ENCODE measurements around the gene ACTR1A. TPM values are rescaled to one million over a fixed set of nuclear protein-coding genes. Genes with fewer than 3 reads are reported as not detected.
A peak's percentile ranks its signal among the peaks of the same experiment; 100 is the strongest.
"Not testable (repeated sequence)": the region's sequence is repeated elsewhere in the genome, so short reads cannot be mapped to it uniquely, and the experiment has no call there.

ACTR1A gene
- total RNA-seq, 1 donor from 2014 or later = 139 TPM

DNA sequence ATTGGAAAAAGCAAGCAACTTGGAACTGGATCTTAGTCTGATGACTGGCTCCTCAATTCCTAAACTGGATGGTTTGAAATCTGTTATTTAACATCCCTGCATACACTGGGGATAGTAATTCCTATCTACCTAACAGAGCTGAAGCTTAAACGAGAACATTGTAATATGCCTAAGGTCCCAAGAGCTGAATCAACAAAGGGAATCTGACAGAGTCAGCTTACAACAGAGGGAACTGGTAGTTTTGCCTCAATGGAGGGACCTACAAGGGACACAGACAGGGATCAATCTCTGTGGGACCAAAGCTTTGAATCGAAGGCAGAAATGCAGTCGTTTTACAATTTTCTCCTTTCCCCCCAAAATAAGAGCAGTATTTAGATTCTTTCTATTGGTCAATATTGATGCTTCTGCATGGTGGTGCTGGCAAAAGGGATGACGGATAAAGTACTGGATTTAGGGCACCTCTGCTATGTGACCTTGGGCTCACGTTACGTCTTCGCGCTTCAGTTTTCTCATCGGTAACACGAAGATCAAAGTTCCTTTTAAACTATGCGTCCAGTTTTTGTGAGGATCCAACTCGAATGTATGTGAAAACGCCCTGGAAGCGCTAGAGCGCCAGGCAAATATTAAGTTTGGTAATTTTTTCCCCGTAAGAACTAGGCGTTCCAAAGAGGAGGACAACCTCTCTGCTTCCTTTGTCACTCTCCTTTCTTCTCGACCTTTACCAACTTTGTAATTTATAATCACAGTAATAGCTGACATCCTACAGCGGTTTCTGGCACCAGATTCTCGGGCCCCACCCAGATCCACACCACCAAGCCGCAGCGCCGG, 1.1 kb downstream of the ACTR1A start:
- DNase-seq (ENCODE audit: low read depth, low spot score) = no peak
- no peaks in the 10 kb centered on the region for H3K9me3 Mint-ChIP-seq
- TF ChIP-seq, protein P1, sequence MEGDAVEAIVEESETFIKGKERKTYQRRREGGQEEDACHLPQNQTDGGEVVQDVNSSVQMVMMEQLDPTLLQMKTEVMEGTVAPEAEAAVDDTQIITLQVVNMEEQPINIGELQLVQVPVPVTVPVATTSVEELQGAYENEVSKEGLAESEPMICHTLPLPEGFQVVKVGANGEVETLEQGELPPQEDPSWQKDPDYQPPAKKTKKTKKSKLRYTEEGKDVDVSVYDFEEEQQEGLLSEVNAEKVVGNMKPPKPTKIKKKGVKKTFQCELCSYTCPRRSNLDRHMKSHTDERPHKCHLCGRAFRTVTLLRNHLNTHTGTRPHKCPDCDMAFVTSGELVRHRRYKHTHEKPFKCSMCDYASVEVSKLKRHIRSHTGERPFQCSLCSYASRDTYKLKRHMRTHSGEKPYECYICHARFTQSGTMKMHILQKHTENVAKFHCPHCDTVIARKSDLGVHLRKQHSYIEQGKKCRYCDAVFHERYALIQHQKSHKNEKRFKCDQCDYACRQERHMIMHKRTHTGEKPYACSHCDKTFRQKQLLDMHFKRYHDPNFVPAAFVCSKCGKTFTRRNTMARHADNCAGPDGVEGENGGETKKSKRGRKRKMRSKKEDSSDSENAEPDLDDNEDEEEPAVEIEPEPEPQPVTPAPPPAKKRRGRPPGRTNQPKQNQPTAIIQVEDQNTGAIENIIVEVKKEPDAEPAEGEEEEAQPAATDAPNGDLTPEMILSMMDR (conservative IDR thresholded peaks at IDR 0.05) = no peak
- no peaks in the 10 kb centered on the region for H3K27me3 Mint-ChIP-seq (ENCODE audit: low read depth)
- peaks cover 16% of the 10 kb centered on the region for H3K4me1 Mint-ChIP-seq
- H3K36me3 Mint-ChIP-seq (ENCODE audit: low read depth) = no peaks in the 10 kb centered on the region
- no peak overlapping the region for H3K27ac Mint-ChIP-seq (ENCODE audit: unreplicated experiment)
- H3K4me3 Mint-ChIP-seq = no peak overlapping the region

DNA sequence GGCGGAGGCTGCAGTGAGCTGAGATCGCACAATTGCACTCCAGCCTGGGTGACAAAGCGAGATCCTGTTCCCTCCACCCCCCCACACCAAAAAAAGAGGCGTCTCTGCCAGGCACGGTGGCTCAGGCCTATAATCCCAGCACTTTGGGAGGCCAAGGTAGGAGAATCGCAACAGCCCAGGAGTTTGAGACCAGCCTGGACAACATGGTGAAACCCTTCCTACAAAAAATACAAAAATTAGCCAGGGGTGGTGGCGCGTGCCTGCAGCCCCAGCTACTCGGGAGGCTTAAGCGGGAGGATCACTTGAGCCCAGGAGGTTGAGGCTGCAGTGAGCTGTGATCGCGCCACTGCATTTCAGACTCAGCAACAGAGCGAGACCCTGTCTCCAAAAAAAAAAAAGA, 1.8 kb downstream of the ACTR1A start:
- not testable (repeated sequence) for H3K4me3 Mint-ChIP-seq; H3K27ac Mint-ChIP-seq (ENCODE audit: unreplicated experiment); DNase-seq (ENCODE audit: low read depth, low spot score); H3K9me3 Mint-ChIP-seq; H3K27me3 Mint-ChIP-seq (ENCODE audit: low read depth); H3K36me3 Mint-ChIP-seq (ENCODE audit: low read depth)
- peaks cover 15% of the 10 kb centered on the region for H3K4me1 Mint-ChIP-seq

GRCh38 chr10:102499356-102499755, 3.2 kb downstream of the ACTR1A start:
- TF ChIP-seq, protein P1 (conservative IDR thresholded peaks at IDR 0.05) = no peak
- peaks cover 5% of the 10 kb centered on the region for H3K4me1 Mint-ChIP-seq
- H3K36me3 Mint-ChIP-seq (ENCODE audit: low read depth) = no peaks in the 10 kb centered on the region
- no peak for DNase-seq (ENCODE audit: low read depth, low spot score)
- no peak overlapping the region for H3K4me3 Mint-ChIP-seq
- H3K9me3 Mint-ChIP-seq = no peaks in the 10 kb centered on the region
- no peaks in the 10 kb centered on the region for H3K27me3 Mint-ChIP-seq (ENCODE audit: low read depth)
- no peak overlapping the region for H3K27ac Mint-ChIP-seq (ENCODE audit: unreplicated experiment)

DNA sequence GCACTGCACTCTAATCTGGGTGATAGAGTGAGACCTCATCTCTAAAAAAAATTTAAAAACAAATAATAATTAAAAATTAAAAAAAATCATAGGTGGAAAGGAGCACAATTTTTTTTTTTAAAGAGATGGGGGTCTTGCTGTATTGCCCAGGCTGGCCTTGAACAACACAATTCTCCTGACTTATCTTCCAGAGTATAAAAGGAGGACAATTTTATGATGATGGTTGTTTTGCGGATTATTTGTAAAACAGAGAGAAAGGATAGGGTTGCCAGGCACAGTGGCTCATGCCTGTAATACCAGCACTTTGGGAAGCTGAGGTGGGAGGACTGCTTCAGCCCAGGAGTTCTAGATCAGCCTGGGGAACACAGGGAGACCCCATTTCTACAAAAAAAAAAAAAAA, 5.0 kb downstream of the ACTR1A start:
- TF ChIP-seq, protein P1 (conservative IDR thresholded peaks at IDR 0.05) = no peak
- H3K27ac Mint-ChIP-seq (ENCODE audit: unreplicated experiment) = no peak overlapping the region
- H3K4me1 Mint-ChIP-seq = peaks cover 5% of the 10 kb centered on the region
- no peak for DNase-seq (ENCODE audit: low read depth, low spot score)
- H3K36me3 Mint-ChIP-seq (ENCODE audit: low read depth) = no peaks in the 10 kb centered on the region
- H3K9me3 Mint-ChIP-seq = no peaks in the 10 kb centered on the region
- no peak overlapping the region for H3K4me3 Mint-ChIP-seq
- H3K27me3 Mint-ChIP-seq (ENCODE audit: low read depth) = no peaks in the 10 kb centered on the region

GRCh38 chr10:102493771-102494170, 8.7 kb downstream of the ACTR1A start:
- Mint-ChIP-seq H3K4me1 (no peaks in the 10 kb centered on the region), H3K9me3 (no peaks in the 10 kb centered on the region), H3K36me3 (ENCODE audit: low read depth) (no peaks in the 10 kb centered on the region), H3K4me3 (no peak overlapping the region), H3K27me3 (ENCODE audit: low read depth) (no peaks in the 10 kb centered on the region), H3K27ac (ENCODE audit: unreplicated experiment) (no peak overlapping the region)
- DNase-seq (ENCODE audit: low read depth, low spot score) = no peak
- TF ChIP-seq, protein P1 (conservative IDR thresholded peaks at IDR 0.05) = no peak

GRCh38 chr10:102492983-102493382, 9.5 kb downstream of the ACTR1A start:
- Mint-ChIP-seq H3K27me3 (ENCODE audit: low read depth) (no peaks in the 10 kb centered on the region), H3K4me3 (no peak overlapping the region), H3K36me3 (ENCODE audit: low read depth) (peaks cover under 1% of the 10 kb centered on the region), H3K27ac (ENCODE audit: unreplicated experiment) (peak overlapping the region; percentile 81), H3K9me3 (no peaks in the 10 kb centered on the region), H3K4me1 (no peaks in the 10 kb centered on the region)
- no peak for DNase-seq (ENCODE audit: low read depth, low spot score)
- TF ChIP-seq, protein P1 (conservative IDR thresholded peaks at IDR 0.05) = no peak

All from neural crest cell (in vitro differentiated cells).